Neural cell (in vitro differentiated cells): ENCODE data around the gene PLD4. TPM values are rescaled to one million over a fixed set of nuclear protein-coding genes. Genes with fewer than 3 reads are reported as not detected.

Experiments used
- H2AFZ ChIP-seq: fragments of 200-600, 300-800 bp; sonication (generic), shearing (Covaris generic); 2 replicates; pipeline ENCODE4 v1.6.0; 2014; ENCODE audit warnings: low read depth, mild to moderate bottlenecking, antibody characterized with exemption, low read length, moderate library complexity
- H3F3A ChIP-seq: fragments of 200-600 bp; shearing (Covaris generic); 2 replicates; pipeline ENCODE4 v1.6.1; 2016; ENCODE audit warnings: mild to moderate bottlenecking, moderate library complexity, mixed read lengths, antibody characterized with exemption, low read length; ENCODE audit not compliant: insufficient read depth, poor library complexity, severe bottlenecking
- H3K27ac ChIP-seq: fragments of 200-600, 300-800 bp; sonication (generic), shearing (Covaris generic); 2 replicates; pipeline ENCODE4 v1.5.1; 2014; ENCODE audit warnings: mild to moderate bottlenecking, low read length, moderate library complexity
- H3K27me3 ChIP-seq: fragments of 300-800, 200-600 bp; sonication (generic), shearing (Covaris generic); 2 replicates; pipeline ENCODE4 v1.6.0; 2014; ENCODE audit warnings: mild to moderate bottlenecking, low read depth, low read length, moderate library complexity; ENCODE audit not compliant: insufficient read depth
- H3K36me3 ChIP-seq: fragments of 300-800, 200-600 bp; sonication (generic), shearing (Covaris generic); 2 replicates; pipeline ENCODE4 v1.5.1; 2014; ENCODE audit warnings: mild to moderate bottlenecking, antibody characterized with exemption, low read length, moderate library complexity; ENCODE audit not compliant: insufficient read depth
- H3K4me2 ChIP-seq: fragments of 300-800, 200-600 bp; sonication (generic), shearing (Covaris generic); 2 replicates; pipeline ENCODE4 v1.6.0; 2014; ENCODE audit warnings: mild to moderate bottlenecking, low read length
- H3K4me3 ChIP-seq: fragments of 300-800, 200-600 bp; sonication (generic), shearing (Covaris generic); 2 replicates; pipeline ENCODE4 v1.5.1; 2014; ENCODE audit warnings: mild to moderate bottlenecking, low read length, moderate library complexity
- H3K79me2 ChIP-seq: fragments of 200-600 bp; shearing (Covaris generic); replicated peaks from 2 replicates; pipeline ENCODE4 v1.6.0; 2014; ENCODE audit warnings: mild to moderate bottlenecking, low read length, moderate library complexity; ENCODE audit not compliant: insufficient read depth
- H3K9ac ChIP-seq: fragments of 300-800, 200-600 bp; sonication (generic), shearing (Covaris generic); 2 replicates; pipeline ENCODE4 v1.6.1; 2016; ENCODE audit warnings: mild to moderate bottlenecking, low read length, mixed read lengths
- H3K9me2 ChIP-seq: fragments of 200-600 bp; shearing (Covaris generic); 2 replicates; pipeline ENCODE4 v1.6.1; 2016; ENCODE audit warnings: mild to moderate bottlenecking, low read length, mixed read lengths; ENCODE audit not compliant: insufficient read depth
- H3K9me3 ChIP-seq: fragments of 200-600, 300-800 bp; sonication (generic), shearing (Covaris generic); 2 replicates; pipeline ENCODE4 v1.6.1; 2016; ENCODE audit warnings: mild to moderate bottlenecking, mixed run types, low read length, moderate library complexity, mixed read lengths
- H4K20me1 ChIP-seq: fragments of 200-600 bp; shearing (Covaris generic); 2 replicates; pipeline ENCODE4 v1.6.1; 2016; ENCODE audit warnings: mild to moderate bottlenecking, mixed run types; ENCODE audit not compliant: insufficient read depth
- CTCF ChIP-seq: fragments of 450-650 bp; IDR thresholded peaks from 2 replicates; pipeline ENCODE4 v1.5.1; 2014; ENCODE audit warnings: antibody characterized with exemption, mild to moderate bottlenecking, moderate library complexity; ENCODE audit not compliant: poor library complexity, severe bottlenecking
- EP300 ChIP-seq: fragments of 450-650 bp; conservative IDR thresholded peaks from 2 replicates; pipeline ENCODE4 v1.6.1; 2014; ENCODE audit warnings: antibody characterized with exemption, mild to moderate bottlenecking, moderate library complexity; ENCODE audit not compliant: poor library complexity, severe bottlenecking
- EZH2 ChIP-seq: fragments of 200-600, 300-800 bp; shearing (Covaris generic), sonication (generic); IDR thresholded peaks from 2 replicates; pipeline ENCODE4 v1.6.1; 2014; ENCODE audit warnings: antibody characterized with exemption, low read length, borderline replicate concordance, mild to moderate bottlenecking; ENCODE audit not compliant: insufficient read depth, poor library complexity, severe bottlenecking
- MXI1 ChIP-seq: fragments of 450-650 bp; conservative IDR thresholded peaks from 2 replicates; pipeline ENCODE4 v1.6.1; 2014; ENCODE audit warnings: antibody characterized with exemption, mild to moderate bottlenecking; ENCODE audit not compliant: poor library complexity, severe bottlenecking
- POLR2AphosphoS5 ChIP-seq: IDR thresholded peaks from 2 replicates; pipeline ENCODE4 v1.6.1; 2012
- RAD21 ChIP-seq: fragments of 450-650 bp; conservative IDR thresholded peaks from 2 replicates; pipeline ENCODE4 v1.6.1; 2014; ENCODE audit warnings: antibody characterized with exemption, mild to moderate bottlenecking, moderate library complexity
- SMC3 ChIP-seq: fragments of 450-650 bp; conservative IDR thresholded peaks from 2 replicates; pipeline ENCODE4 v1.6.1; 2014; ENCODE audit warnings: antibody characterized with exemption, mild to moderate bottlenecking, moderate library complexity; ENCODE audit not compliant: poor library complexity
- TAF1 ChIP-seq: IDR thresholded peaks from 2 replicates; pipeline ENCODE4 v1.6.1; 2012; ENCODE audit warnings: low read depth
- polyA plus RNA-seq: library from polyadenylated mRNA; depleted of rRNA; stranded (reverse); fragments of >200 nt; gene quantifications from 2 replicates; pipeline ENCODE4 v1.2.3, GENCODE V29; 2014
- TF ChIP-seq, protein P1 (sequence below): IDR thresholded peaks from 2 replicates; pipeline ENCODE4 v1.6.1; 2012; ENCODE audit warnings: borderline replicate concordance

The PLD4 gene
- polyA plus RNA-seq, 1 donor from 2014 or later, result not detected

DNA sequence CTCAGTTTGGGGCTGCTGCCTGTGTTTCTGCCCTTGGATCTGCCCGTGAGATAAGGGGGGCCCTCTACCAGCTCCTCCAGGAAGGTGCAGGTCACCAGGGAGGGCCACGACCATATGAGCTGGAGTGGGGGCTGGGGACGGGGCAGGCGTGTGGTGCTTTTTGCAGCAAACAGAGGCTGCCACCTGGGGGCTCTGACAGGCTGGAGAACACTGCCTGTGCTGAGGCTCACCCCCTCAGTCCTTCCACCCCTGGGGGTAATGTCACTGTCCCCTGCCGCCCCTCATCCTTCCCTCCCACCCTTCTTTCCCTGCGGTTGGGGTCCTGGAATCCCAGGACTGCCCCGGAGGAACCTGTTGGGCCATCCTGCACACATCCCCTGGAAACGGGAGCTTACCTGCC, 3.2 kb downstream of the PLD4 start:
- H3K27ac ChIP-seq, result no peak overlapping the region

DNA sequence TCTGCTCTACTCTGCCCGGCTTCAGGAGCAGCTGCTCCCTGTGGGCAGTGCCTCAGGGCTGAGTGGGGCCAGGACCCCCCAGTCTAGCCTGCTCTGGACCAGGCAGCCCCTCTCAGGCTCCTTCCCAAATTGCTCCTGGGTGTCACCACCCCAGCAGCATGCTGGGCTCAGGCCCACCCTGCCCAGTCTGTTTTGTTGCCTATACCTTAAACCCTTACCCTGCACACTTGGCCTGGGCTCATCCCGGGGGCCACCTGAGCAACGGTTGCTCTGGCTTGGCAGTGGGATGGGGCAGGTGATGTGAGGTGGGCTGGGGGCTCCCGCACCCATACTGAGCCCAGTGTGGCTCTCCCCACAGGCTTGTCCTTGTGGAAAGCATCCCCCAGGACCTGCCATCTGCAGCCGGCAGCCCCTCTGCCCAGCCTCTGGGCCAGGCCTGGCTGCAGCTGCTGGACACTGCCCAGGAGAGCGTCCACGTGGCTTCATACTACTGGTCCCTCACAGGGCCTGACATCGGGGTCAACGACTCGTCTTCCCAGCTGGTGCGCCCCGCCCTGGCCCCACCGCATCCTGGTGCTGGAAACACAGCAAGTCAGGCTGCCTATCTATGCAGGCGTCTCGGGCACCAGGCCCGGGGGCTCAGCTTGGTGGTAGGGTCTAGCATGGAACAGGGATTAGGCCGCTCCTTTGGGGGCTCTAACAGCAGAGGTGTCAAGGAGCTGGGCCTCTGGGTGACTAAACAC, 3.9 kb downstream of the PLD4 start:
- Histone ChIP-seq H3K9ac (no peak overlapping the region), H2AFZ (no peak overlapping the region), H3F3A (no peaks in the 10 kb centered on the region), H4K20me1 (no peaks in the 10 kb centered on the region), H3K9me3 (no peaks in the 10 kb centered on the region), H3K4me3 (no peak overlapping the region), H3K36me3 (no peaks in the 10 kb centered on the region), H3K9me2 (no peaks in the 10 kb centered on the region), H3K27me3 (peaks cover 25% of the 10 kb centered on the region), H3K79me2 (no peaks in the 10 kb centered on the region), H3K4me2 (no peak overlapping the region), H3K27ac (no peak overlapping the region)
- TF ChIP-seq POLR2AphosphoS5 (no peak), MXI1 (no peak), TAF1 (no peak), SMC3 (no peak), EZH2 (no peak), EP300 (no peak), RAD21 (no peak)
- TF ChIP-seq, protein P1, sequence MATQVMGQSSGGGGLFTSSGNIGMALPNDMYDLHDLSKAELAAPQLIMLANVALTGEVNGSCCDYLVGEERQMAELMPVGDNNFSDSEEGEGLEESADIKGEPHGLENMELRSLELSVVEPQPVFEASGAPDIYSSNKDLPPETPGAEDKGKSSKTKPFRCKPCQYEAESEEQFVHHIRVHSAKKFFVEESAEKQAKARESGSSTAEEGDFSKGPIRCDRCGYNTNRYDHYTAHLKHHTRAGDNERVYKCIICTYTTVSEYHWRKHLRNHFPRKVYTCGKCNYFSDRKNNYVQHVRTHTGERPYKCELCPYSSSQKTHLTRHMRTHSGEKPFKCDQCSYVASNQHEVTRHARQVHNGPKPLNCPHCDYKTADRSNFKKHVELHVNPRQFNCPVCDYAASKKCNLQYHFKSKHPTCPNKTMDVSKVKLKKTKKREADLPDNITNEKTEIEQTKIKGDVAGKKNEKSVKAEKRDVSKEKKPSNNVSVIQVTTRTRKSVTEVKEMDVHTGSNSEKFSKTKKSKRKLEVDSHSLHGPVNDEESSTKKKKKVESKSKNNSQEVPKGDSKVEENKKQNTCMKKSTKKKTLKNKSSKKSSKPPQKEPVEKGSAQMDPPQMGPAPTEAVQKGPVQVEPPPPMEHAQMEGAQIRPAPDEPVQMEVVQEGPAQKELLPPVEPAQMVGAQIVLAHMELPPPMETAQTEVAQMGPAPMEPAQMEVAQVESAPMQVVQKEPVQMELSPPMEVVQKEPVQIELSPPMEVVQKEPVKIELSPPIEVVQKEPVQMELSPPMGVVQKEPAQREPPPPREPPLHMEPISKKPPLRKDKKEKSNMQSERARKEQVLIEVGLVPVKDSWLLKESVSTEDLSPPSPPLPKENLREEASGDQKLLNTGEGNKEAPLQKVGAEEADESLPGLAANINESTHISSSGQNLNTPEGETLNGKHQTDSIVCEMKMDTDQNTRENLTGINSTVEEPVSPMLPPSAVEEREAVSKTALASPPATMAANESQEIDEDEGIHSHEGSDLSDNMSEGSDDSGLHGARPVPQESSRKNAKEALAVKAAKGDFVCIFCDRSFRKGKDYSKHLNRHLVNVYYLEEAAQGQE, result no peak

More for the DNA sequence above, 3.2 kb downstream of the PLD4 start:
- Histone ChIP-seq H3K4me2 (no peak overlapping the region), H3K4me3 (no peak overlapping the region), H3K36me3 (no peaks in the 10 kb centered on the region), H3K9me2 (no peaks in the 10 kb centered on the region), H3K27me3 (peaks cover 21% of the 10 kb centered on the region), H3F3A (no peaks in the 10 kb centered on the region), H3K9ac (no peak overlapping the region), H4K20me1 (no peaks in the 10 kb centered on the region), H3K79me2 (no peaks in the 10 kb centered on the region), H3K9me3 (no peaks in the 10 kb centered on the region), H2AFZ (no peak overlapping the region)
- TF ChIP-seq CTCF (no peak), MXI1 (no peak), EP300 (no peak), POLR2AphosphoS5 (no peak), RAD21 (no peak), TAF1 (no peak), SMC3 (no peak), EZH2 (no peak)
- TF ChIP-seq, protein P1, result no peak
